Measurements from ENCODE around the gene SCN4A.
A peak's percentile ranks its signal among the peaks of the same experiment; 100 is the strongest.

Gene SCN4A

DNA sequence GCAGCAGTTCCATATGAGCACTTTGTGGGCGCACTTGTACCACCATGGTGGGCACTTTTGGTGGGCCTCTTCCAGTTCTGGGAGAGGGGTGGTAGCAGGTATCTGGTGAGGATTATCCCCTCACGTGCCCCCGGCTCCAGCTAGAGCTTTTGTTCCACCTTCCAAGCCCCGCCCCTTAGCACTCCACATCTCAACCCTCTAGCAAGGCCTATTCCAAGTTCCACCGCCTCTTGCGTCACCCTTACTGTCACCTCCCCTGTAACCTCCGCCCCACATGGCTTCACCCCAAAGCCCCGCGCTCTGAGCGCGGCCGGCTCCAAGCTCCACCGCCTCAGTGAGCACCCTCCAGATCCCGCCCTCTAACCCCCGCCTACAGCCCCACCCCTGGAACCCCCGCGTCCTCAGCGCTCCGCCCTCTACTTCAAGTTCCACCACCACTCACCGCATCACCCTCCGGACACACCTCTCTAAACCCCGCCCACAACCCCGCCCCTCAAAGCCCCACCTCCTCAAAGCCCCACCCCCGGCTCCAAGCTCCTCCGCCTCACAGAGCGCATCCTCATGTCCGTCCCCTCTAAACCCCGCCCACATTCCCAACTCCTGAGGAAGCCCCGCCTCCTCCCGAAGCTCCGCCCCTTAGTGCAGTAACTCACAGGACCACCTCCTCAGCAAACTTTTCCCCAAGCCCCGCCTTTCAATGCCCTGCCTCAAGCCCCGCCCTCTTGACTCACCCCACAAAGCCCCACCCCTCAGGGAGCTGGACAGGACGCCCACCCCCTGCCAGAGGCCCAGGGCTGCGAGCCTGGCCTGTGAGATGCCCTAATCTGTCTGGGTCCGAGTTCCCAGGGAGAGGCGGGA is 11.1 kb downstream of the SCN4A start:
- FAIRE-seq (no peak), DNase-seq (ENCODE audit: extremely low spot score, insufficient read length, low read depth) (no peak)

DNA sequence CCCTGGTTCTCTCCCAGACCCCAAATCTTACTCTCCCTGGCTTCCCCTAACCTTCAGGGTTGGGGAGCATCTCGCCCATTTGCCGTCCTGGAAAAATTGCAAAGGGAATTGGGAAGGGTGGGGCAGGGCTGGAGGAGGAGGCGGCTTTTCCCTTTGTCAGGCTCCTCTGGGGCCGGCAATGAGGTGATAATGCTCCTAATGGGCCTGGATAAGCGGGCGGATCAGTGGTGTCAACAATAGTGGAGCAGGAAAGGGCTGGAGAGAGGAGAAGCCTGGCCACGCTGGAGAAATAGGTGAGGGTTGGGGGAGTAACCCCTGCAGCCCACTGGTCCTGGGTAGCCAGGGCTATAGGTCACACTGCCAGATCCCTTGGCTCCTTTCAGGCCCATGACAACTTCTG is 12.3 kb downstream of the SCN4A start:
- no peak for DNase-seq (ENCODE audit: extremely low spot score, insufficient read length, low read depth)
- no peak for FAIRE-seq

DNA sequence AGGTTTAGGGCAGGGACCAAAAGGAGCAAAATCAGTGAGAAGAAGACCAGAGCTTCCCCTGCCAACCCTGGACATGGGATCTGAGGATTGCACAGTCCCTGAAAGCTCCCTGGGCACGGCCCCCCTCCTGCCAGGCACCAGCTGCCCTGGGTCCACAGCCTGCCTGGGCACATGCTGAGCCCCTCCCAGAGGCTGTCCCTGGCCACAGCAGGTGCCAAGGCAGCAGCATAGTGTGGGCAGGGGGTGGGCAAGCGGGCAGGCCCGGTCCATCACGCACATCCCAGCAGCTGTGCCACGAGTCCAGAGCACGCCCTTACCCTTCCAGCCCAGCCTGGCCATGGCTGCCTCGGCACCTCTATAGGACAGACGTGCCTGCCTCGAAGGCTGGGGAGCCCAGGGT is 12.7 kb downstream of the SCN4A start:
- no peak for DNase-seq (ENCODE audit: extremely low spot score, insufficient read length, low read depth)
- FAIRE-seq, result no peak

DNA sequence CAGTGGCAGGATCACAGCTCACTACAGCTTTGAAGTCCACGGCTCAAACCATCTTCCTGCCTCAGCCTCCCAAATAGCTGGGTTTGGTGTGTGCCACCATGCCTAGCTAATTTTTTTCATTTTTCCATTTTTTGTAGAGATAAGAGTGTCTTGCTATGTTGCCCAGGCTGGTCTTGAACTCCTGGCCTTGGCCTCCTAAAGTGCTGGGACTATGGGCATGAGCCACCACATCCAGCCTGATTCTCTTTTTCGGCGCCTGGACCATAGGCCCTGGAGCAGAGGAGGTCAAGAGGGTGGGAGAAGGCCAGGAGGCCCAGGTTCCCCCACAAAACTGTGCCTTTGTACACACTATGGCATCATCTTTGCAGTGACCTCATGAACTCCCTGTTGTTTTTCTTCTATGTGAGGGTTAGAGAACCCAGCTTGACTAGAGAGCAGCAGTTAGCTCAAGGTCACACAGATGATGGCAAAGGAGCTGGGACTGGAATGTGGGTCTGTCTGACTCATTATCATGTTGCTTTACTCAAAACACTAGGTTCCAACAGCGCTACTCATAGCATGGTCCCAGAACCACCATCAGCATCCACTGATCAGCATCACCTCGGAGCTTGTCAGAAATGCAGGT is 16.3 kb downstream of the SCN4A start:
- FAIRE-seq, result no peak
- DNase-seq (ENCODE audit: extremely low spot score, insufficient read length, low read depth), result no peak

DNA sequence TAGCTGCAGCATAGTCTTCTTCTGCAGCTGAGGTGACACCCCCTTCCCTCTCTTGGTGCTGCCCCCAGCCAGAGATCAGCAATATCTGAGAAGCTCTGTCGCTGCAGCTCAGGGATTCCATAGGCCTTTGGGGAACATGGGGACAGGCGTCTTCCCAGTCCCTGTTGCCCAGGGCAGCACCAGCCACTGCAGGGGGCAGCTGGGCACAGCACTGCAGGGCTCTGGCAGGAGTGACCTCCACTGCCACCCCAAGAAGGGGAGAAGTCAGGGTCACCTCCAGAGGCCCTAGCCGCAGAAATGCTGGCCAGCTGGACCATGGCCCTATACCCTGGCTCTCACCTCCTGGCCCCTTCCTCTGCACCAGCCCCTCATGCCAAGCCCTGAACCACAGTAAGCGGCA is 16.9 kb downstream of the SCN4A start:
- FAIRE-seq, result no peak
- no peak for DNase-seq (ENCODE audit: extremely low spot score, insufficient read length, low read depth)

DNA sequence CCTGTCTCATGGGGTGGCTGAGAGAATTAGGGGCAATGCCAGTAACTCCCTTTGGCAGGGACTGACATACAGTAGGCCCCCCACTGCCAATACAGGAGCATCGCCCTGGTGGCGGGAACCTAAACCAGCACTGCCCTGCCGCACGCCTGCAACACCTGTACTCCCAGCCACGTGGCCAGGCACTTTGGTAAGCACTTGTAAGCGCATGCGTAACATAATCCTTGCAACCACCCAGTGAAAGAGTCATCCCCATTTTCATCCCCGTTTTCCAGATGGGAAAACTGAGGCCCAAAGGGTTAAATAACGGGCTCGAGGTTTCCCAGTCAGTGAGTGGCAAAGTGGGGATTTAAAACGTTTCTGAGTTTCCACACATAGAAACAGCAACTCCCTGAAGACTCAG is 17.5 kb downstream of the SCN4A start:
- DNase-seq (ENCODE audit: extremely low spot score, insufficient read length, low read depth) (no peak), FAIRE-seq (no peak)

DNA sequence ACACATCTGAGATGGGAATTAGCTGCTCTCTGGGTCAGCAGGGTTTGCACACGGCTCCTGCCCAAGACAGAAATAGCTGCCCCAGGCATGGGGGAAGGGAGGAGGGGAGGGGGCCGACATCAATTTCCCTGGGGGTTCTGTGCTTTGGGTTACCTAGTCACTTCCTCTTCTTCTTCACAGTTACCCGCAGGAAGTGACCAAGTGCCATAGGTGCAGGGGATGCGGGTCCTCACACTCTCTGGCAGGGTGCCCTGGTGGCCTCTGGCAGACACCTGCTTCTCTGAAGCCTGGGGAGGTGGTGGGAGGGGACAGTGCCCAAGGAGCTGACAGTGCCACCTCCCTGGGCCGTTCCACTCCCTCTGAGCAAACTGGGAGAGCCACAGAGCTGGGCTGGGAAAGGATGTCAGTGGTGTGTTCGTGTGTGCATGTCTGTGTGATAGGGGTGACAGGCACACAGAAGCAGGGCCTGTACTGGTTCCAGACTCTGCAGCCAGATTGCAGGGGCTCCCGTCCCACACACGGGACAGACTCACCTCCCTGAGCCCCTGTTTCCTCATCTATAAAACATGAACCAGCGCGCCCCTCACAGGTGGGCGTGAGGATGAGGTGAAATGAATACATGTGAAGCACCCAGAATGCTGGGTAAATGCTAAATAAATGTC is 18.2 kb downstream of the SCN4A start:
- DNase-seq (ENCODE audit: extremely low spot score, insufficient read length, low read depth), result no peak

DNA sequence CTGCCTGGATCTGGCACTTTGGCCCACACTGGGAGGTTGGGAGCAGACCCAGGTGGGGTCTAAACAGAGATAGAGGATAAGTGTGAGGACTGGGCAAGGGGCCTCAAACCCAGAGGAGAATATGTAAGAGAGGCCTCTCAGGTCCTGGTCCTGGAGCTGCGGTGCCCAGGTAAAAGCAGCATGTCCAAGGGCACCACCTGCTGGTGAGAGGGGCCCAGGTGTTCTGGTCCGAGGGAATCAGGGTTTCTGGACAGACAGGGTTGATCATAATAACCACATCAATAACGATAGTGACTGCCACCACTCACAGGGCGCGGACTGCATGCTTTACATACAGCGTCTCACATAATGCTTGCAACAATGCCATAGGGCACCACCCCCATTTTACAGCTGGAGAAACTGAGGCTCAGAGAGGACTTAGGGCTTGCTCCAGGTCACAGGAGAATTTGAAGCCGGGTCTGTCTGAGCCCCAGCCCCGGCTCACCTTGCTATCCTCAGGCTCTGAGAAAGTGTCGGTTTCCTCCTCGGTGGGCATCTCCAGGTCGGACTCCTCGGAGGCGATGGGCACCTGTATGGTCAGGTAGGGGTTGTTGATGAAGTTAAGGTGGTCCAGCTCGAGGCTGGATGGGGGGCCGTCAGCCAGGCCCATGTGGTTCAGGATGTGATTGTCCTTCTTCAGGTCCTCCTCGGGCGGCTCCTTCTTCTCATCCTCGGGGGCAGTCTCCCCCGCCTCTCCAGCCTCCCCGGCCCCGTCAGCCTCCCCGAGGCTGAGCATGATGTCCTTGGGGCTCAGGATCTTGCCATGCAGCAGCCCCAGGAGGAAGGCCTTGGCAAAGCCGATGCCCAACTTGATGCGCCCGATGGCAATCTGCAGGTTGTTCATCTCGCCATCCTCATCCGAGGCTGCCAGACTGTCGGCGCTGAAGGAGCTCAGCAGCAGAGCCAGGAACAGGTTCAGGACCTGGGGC is 21.5 kb downstream of the SCN4A start:
- peak; percentile 69 for FAIRE-seq

More for the DNA sequence above, 18.2 kb downstream of the SCN4A start:
- peak; percentile 67 for FAIRE-seq

DNA sequence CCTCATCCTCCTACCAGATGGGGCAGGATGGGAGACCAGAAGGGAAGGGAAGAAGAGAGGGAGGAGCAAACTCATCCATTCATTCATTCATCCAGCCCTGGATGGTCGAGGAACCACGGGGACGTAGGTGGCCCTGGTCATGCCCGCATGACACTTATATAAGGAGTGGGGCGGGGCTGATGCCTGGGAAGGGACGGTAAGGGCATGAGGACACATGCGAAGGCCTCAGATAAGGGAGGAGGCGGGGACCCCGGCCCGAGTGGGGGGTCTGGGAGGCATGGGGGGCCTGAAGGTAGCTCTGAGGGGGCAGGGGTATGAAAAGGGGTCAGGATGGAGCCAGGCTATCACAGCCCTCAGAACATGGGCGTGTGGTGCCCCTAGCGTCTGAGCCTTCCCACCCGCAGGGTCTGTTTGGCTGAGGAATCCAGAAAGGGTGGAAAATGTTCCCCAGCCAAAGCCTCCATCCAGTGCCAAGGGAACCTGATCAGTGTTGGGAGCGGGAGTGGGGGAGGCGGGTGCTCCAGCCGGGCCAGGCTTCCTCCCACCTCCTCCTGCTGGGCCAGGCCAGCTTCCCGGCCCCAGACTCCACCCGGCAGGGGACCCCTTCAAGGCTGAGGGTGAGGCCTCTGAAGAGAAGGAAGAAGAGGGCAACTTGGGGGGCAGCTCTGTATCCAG is 23.0 kb downstream of the SCN4A start:
- no peak for FAIRE-seq
- DNase-seq (ENCODE audit: extremely low spot score, insufficient read length, low read depth), result no peak

More for the DNA sequence above, 21.5 kb downstream of the SCN4A start:
- no peak for DNase-seq (ENCODE audit: extremely low spot score, insufficient read length, low read depth)

DNA sequence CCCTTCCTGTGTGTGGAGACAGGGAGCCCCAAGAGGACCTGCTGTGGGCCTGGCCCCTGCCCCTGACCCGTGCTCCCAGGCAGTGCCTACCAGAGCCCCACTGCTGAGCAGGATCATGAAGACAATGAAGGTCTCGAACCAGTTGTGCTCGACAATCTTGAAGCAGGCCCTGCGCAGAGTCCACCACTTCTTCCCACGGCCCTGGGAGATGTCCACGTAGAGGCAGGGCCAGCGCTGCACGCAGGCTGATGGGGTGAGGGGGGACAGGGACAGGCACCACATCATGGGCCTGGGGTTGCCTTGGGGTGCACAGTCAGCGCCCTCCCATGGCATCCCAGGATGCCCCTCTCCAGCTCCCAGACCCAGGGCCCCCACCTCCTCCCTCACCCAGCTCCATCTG is 24.2 kb downstream of the SCN4A start:
- DNase-seq (ENCODE audit: extremely low spot score, insufficient read length, low read depth) (no peak), FAIRE-seq (no peak)

DNA sequence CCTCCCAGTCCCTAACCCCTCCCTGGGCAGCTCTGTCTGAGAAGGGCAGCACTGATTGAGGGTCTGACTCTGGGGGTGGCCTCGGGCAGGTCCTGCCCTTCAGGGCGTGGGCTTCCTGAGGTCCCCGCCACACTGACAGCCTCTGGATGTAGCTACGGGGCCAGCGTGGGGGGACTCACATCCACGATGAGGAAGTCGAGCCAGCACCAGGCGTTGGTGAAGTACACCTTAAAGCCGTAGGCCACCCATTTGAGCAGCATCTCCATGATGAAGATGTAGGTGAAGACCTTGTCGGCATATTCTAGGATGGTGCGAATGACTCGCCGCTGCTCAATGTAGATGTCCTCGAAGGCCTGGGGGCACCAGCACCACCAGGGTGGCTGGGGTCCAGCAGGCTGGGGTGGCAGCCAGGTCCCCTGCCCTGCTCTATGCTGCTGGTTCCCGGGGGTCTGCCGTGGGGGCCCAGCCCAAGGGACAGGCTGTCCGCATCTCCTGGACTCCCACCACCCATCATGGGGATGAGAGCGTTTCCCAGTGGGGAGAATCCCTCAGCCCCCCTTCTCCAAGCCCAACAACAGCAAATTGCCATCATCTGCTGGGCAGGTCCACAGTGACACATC is 24.9 kb downstream of the SCN4A start:
- DNase-seq (ENCODE audit: extremely low spot score, insufficient read length, low read depth) (no peak), FAIRE-seq (no peak)

DNA sequence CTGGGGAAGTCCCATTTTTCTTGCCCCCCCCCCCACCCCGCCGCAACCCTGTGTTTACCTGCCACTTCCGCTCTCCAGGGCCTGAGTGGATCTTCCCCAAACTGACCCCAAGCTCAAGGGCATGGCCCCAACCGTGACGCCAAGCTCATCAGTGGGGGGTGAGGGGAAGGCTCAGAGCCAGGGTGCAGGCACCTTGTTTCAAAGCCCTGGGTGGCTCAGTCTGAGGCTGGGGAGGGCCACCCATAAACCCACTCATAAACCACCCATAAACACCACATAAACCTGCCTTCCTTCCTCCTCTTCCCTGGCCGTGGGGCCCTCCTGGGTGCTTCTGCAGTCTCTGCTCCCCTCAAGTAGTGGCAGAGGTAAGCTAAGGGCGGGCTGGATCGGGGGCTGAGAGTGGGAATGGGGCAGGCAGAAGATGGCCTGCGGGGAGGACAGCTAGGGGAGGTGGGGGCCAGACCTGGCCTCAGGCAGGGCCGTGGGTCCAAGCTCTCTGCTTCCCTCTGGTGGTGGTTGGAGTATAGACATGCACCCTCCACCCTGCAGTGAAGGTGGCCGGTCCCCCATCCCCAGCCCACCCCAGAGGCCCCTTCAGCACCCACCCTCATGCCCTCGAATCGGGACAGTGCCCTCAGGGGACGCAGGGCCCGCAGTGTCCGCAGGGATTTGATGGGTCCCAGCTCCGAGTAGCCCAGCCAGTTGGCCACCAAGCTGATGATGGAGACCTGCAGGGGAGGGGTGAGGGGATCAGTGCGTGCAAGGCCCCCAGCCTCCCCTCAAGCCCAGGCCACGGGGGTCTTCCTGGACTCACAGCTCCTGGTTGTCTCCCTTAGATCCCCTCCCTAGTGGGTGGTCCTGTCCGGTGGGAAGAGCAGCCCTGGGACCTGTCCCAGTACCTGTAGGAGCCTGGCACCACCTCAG is 26.0 kb downstream of the SCN4A start:
- peak; percentile 83 for FAIRE-seq
- peak; percentile 84 for DNase-seq (ENCODE audit: extremely low spot score, insufficient read length, low read depth)

DNA sequence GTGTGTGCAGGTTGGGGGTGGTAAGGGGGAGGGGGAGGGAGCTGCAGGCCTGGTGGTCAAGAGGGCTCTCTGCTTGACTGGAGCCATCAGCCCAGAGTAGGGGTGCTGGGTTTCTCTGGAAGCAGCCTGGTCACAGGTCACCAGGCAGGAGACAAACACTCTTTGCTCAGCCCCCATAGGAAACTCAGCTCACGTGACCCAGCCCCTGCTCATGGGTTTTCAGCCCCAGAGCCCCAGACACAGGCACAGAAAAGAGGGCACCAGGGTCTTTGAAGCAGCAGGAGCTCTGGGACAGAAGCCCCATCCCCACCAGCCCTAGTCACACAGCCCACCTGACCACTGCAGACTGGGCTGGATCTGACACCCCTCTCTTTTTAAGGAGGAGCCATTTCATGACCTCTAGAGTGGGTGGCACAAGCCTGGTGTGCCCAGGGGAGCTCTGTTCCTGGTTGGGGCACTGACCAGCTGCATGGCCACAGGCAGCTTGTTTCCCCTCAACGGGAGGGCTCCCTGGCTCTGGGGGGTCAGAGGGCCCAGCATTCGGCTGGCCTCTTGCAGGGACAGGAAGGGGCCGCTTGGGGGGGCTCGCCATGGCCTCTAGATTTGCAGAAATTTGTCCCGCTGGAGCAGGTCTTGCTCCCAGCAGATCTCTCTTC is 26.8 kb downstream of the SCN4A start:
- peak; percentile 83 for FAIRE-seq
- no peak for DNase-seq (ENCODE audit: extremely low spot score, insufficient read length, low read depth)

DNA sequence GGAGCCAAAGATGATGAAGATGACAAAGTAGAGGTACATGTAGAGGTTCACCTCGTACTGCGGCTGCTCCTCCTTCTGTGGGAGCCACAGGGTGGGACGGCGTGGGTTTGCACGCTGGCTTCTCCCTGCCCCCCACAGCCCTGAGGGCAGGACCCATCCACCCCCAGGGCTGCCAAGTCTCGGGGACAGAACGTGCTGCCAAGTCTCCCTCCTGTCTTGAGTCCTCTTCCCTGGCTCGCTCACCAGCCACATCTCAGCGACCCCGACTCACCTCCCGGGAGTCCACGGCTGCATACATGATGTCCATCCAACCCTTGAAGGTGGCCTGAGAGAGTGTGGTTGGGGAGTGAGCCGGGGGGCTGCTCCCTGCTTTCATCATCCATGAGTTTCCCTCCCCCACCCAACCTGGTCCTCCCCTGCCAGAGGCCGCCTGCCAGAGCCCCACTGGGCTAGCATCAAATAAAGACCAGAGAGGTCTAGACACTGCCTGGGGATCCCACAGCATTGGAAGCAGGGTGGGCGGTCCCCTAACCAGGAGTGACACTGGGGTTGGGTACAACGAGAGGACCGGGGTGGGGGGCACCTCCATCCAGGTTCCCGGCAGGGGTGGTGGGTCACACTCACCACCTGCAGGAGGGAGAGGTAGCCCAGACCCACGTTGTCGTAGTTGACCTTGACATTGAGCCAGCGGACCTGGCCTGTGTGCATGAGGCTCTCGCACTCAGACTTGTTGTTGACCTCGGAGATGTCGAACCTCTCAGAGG is 27.8 kb downstream of the SCN4A start:
- FAIRE-seq (no peak), DNase-seq (ENCODE audit: extremely low spot score, insufficient read length, low read depth) (no peak)

DNA sequence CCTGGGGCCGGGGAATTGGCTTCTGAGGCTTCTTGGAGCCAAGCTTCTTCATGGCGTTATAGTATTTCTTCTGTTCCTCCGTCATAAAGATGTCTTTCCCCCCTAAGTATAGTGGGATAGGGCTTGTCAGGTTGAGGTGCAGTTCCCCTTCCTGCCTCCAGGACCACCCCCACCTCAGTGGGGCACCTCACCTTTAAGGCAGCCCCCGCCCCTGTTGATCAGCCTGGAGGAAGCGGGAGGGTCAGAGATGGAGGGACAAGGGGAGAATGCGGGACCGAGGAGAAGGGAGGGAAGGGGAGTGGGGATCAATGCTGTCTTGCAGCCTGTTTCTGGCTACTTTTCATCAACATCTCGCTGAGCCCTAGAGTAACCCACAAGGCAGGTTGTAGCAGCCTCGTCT is 29.0 kb downstream of the SCN4A start:
- DNase-seq (ENCODE audit: extremely low spot score, insufficient read length, low read depth) (no peak), FAIRE-seq (no peak)

DNA sequence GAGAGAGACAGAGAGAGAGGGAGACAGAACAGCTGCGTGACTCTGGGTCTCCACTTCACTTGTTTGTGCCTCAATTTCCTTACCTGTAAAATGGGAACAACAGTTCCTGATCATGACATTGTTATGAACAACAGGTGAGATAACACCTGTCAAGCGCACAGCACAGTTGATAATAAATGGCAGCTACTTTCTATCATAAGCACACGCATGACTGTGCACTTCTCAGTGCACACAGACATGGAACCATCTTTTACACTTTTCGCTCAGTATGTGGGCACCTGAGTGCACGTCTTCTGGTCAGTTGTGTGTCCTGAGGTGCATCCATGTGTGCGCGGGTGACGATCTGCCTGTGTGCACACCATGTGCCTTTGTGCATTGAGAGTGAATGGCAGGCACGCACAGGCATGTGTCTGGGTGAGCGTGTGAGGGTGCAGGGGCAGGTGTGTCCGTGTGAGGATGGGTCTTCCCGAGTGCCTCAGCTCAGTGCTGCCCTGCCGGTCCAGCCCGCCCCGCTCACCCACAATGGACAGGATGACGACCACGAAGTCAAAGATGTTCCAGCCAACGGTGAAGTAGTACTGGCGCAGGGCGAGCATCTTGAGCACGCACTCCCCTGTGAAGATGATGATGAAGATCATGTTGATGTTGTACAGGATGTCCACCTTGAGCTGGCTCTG is 30.3 kb downstream of the SCN4A start:
- DNase-seq (ENCODE audit: extremely low spot score, insufficient read length, low read depth) (no peak), FAIRE-seq (no peak)

All from GM18507 (cell line).